GM19193 (cell line): ENCODE measurements around the gene NRARP.

Source experiments
- POLR2A ChIP-seq: IDR thresholded peaks from 4 replicates; pipeline ENCODE4 v1.6.1; 2011; ENCODE audit not compliant: insufficient read depth, insufficient read length; ENCODE audit errors: extremely low read depth

NRARP gene

DNA sequence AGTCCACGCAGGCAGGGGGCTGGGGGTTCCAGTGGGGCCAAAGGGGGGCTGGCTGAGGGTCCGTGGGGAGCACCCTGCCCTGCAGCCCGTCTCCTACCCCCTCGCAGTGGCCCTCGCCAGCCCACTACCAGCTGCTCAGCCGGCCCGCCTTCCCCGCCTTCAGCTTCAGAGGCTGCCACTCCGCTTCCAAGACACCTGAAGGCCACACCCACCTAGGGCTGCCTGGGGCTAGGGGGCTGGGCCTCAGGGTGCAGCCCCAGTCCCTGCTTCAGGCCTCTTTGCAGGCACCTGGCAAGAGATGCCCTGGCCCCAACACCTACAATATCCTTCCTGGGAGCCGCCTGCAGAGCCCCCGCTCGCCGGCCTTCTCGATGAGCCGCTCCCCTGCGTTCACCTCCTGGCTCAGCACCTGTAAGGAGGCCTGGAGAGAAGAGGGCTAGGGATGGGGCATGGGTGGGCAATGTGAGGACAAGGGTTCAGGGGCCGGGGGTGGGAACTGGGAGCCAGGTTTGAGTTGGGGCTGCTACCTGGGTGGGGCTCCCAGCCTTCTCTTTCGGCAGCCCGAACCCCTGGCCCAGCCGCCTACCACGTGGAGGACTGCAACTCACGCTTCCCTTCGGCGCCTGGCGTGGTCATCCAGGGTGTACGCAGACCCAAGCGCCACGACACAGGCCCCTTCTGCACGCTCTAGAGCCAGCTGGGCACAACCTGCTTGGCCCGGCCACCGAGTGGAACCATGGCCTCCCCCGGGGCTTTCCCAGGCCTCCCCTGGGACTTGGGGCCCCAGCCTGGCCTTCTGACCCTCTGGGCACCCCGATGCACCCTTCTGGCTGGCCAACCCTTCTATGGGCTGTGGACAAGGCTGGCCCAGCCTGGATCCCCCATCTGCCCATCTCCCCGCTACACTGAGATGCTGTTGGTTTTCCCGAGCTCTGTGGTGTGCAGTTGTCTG, 49.2 kb downstream of the NRARP start:
- no peak for TF ChIP-seq POLR2A

- TF ChIP-seq POLR2A = no peak
These were observed 50.4 kb downstream of the NRARP start for GRCh38 chr9:137251490-137252268.

DNA sequence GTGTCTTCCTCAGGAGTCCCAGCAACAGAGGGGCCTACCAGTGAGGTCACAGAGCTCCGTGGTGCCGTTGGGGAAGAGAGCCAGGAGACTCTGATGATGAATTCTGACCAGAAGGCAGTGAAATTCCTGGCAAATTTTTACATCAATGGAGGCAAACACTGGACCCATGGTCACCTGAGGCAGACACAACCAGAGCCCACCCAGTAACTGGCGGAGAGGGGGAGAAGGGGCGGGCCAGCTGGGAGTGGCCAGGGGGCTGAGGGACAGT, 50.9 kb downstream of the NRARP start, which contains the start of gene STPG3:
STPG3 (plus strand) TSS at position 93 of the 268 bp plus-strand sequence; CDS start at position 94, 1 bp downstream.
- TF ChIP-seq POLR2A = no peak

- no peak for TF ChIP-seq POLR2A
These were observed 51.5 kb downstream of the NRARP start for GRCh38 chr9:137250329-137251193.
